A549 treated with AZD2906 at 1 μM for 4 hours (cell line): ENCODE results near the gene SLC35G2. TPM values are rescaled to one million over a fixed set of nuclear protein-coding genes. Genes with fewer than 3 reads are reported as not detected.

Experiments used
- total RNA-seq: library from RNA; stranded (reverse); fragments of 200-300 nt; extraction: Qiagen RNA extraction; gene quantifications from 5 replicates; pipeline ENCODE4 v1.2.3, GENCODE V29; 2022

SLC35G2 gene
- total RNA-seq, result 21.9 to 25.6 TPM (median 24.2 TPM) in 5 replicates

DNA sequence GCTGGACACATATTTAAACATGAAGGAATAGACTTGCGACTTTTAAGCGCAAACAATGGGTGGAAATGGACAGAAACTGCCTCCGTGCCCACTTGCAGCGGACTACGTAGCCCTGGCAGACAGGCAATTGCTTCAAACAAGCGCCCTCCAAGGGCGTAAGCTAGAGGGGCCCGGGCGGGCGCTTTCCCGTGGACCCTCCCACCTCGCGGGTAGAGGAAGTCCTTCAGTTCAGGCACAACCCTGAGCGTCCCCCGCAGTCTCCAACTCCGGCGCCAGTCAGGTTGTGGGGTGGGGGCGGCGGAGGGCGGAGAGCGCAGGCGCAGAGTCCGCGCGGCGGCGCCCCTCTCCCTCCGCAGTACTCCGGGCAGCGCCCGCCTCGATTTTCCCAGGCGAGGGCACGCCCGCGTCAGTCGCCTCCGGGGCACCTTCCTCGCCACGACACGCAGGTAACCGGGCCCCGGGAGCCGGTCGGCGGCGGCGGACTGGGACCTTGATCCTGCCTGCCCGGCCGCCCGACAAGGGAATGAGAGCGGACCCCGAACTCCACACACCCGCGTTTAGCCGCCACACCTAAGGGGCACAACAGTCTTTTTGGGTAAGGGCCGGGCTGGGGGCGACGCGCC, at the start of gene SLC35G2:
Gene SLC35G2, plus strand, starts transcription at position 358 of the 623 bp plus-strand sequence. CDS start 35,335 bp downstream, outside the sequence.

DNA sequence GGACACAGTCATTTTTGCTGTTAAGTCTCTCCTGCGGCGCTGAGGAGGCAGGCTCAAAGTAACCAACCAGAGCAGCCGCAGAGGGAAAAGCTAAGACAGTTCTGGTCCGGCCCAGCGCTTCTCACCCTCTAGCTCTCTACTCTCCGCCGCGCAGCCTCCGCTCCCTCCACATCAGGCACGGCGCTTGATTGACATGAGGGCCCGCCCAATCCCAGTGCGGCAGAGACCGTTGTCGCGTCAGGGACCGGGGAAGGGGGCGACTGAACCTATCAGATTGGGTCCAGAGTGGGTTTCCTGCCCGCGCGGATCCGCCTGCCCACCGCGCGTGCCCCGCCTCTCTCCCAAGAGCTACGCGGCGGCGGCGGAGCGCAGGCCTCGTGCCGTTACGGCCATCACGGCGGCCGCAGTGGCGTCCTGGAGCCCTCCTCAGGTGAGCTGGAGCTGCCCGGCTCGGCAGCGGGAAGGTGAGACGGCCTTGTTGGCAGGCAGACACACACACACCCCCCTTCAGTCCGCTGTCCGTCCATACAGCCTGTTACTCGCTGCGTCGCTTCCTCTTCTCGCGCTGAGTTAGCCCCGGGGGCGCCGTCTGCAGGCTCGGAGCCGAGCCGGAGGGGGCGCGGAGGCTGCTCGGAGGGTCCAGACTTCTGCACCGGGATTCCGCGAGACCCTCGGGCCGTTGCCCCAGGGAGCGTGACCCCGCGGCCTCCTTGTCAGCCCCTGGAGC, 43.1 kb downstream of the SLC35G2 start, which contains the start of gene NCK1:
Gene NCK1, plus strand, starts transcription at position 319 of the 727 bp plus-strand sequence. CDS start 65,794 bp downstream, outside the sequence.

Other genes with a start within 250 kb of the SLC35G2 start
- gene STAG1, start 66.7 kb upstream of the SLC35G2 start, total RNA-seq, result 7.8 to 10.6 TPM (median 8.7 TPM) in 5 replicates
- 20.6 to 27.8 TPM (median 21.6 TPM) in 5 replicates for gene NCK1, start 43.1 kb downstream of the SLC35G2 start, total RNA-seq
- 0.76 to 1.1 TPM (median 0.98 TPM) in 5 replicates for gene IL20RB, start 138.9 kb downstream of the SLC35G2 start, total RNA-seq